GM23338 (cell line): ENCODE data around the gene RASGRP4. TPM values are rescaled to one million over a fixed set of nuclear protein-coding genes. Genes with fewer than 3 reads are reported as not detected.
"Not testable (repeated sequence)": the region's sequence is repeated elsewhere in the genome, so short reads cannot be mapped to it uniquely, and the experiment has no call there.

Experiments
- ATAC-seq: fragments of 200-7000 bp; cut with Tn5 transposase; 3 replicates; pipeline ENCODE4 v1.9.1; 2020
- DNase-seq: peaks from one replicate; pipeline ENCODE4 v3.0.0-alpha.2; 2015; ENCODE audit warnings: low spot score
- H2AFZ ChIP-seq: fragments of 200-600 bp; sonication (generic); 2 replicates; pipeline ENCODE4 v1.8.0; 2016; ENCODE audit warnings: antibody characterized with exemption, mild to moderate bottlenecking, moderate library complexity
- H3F3A ChIP-seq: fragments of 200-600 bp; sonication (generic); replicated peaks from 2 replicates; pipeline ENCODE4 v1.8.0; 2017; ENCODE audit warnings: antibody characterized with exemption, mixed run types, low read depth
- H3K27ac ChIP-seq: fragments of 200-600 bp; sonication (generic); 2 replicates; pipeline ENCODE4 v1.6.1; 2016; ENCODE audit warnings: low read depth
- H3K27me3 ChIP-seq: fragments of 200-600 bp; sonication (generic); 2 replicates; pipeline ENCODE4 v1.8.0; 2016; ENCODE audit warnings: mild to moderate bottlenecking, mixed run types, moderate library complexity; ENCODE audit not compliant: insufficient read depth
- H3K36me3 ChIP-seq: fragments of 200-600 bp; sonication (generic); 2 replicates; pipeline ENCODE4 v1.8.0; 2016; ENCODE audit warnings: mild to moderate bottlenecking; ENCODE audit not compliant: insufficient read depth
- H3K4me1 ChIP-seq: fragments of 200-600 bp; sonication (generic); 2 replicates; pipeline ENCODE4 v1.8.0; 2016; ENCODE audit warnings: mild to moderate bottlenecking, moderate library complexity; ENCODE audit not compliant: insufficient read depth
- H3K4me2 ChIP-seq: fragments of 200-600 bp; sonication (generic); 2 replicates; pipeline ENCODE4 v1.7.1; 2017; ENCODE audit warnings: mixed run types
- H3K4me3 ChIP-seq: fragments of 200-600 bp; sonication (generic); 2 replicates; pipeline ENCODE4 v1.6.1; 2016; ENCODE audit warnings: mixed run types
- H3K79me2 ChIP-seq: fragments of 200-600 bp; sonication (generic); replicated peaks from 2 replicates; pipeline ENCODE4 v1.8.0; 2017; ENCODE audit warnings: mild to moderate bottlenecking; ENCODE audit not compliant: insufficient read depth
- H3K9me2 ChIP-seq: fragments of 200-600 bp; sonication (generic); 2 replicates; pipeline ENCODE4 v1.8.0; 2017; ENCODE audit not compliant: insufficient read depth
- H4K20me1 ChIP-seq: fragments of 200-600 bp; sonication (generic); replicated peaks from 2 replicates; pipeline ENCODE4 v1.8.0; 2017; ENCODE audit warnings: mild to moderate bottlenecking; ENCODE audit not compliant: insufficient read depth
- H3K27ac Mint-ChIP-seq: 2 replicates; pipeline ENCODE4 v1.8.0; 2020; ENCODE audit warnings: inconsistent platforms, mild to moderate bottlenecking, moderate library complexity, mixed read lengths
- H3K27me3 Mint-ChIP-seq: 3 replicates; pipeline ENCODE4 v1.8.0; 2022; ENCODE audit warnings: low read depth, mild to moderate bottlenecking, moderate library complexity, mixed read lengths, inconsistent platforms; ENCODE audit not compliant: insufficient read depth, poor library complexity
- H3K36me3 Mint-ChIP-seq: 3 replicates; pipeline ENCODE4 v1.8.0; 2021; ENCODE audit warnings: low read depth, mild to moderate bottlenecking, inconsistent platforms, moderate library complexity, mixed read lengths
- H3K4me1 Mint-ChIP-seq: 3 replicates; pipeline ENCODE4 v1.8.0; 2020; ENCODE audit warnings: mild to moderate bottlenecking, inconsistent platforms, mixed read lengths
- H3K4me3 Mint-ChIP-seq: 3 replicates; pipeline ENCODE4 v1.8.0; 2021; ENCODE audit warnings: moderate library complexity, mild to moderate bottlenecking, inconsistent platforms, mixed read lengths
- H3K9me3 Mint-ChIP-seq: 3 replicates; pipeline ENCODE4 v1.8.0; 2020; ENCODE audit warnings: moderate library complexity, mild to moderate bottlenecking, inconsistent platforms, mixed read lengths
- CREB1 ChIP-seq: fragments of 250-450 bp; sonication (Bioruptor Pico); IDR thresholded peaks from 2 replicates; pipeline ENCODE4 v1.5.0; 2020; ENCODE audit warnings: low read depth, mild to moderate bottlenecking, moderate library complexity
- EZH2 ChIP-seq: fragments of 200-600 bp; sonication (generic); IDR thresholded peaks from one replicate; pipeline ENCODE4 v1.8.0; 2017; ENCODE audit warnings: antibody characterized with exemption, mild to moderate bottlenecking, low read depth; ENCODE audit not compliant: unreplicated experiment
- EZH2phosphoT487 ChIP-seq: fragments of 200-600 bp; sonication (generic); IDR thresholded peaks from one replicate; pipeline ENCODE4 v1.8.1; 2018; ENCODE audit warnings: antibody characterized with exemption; ENCODE audit not compliant: unreplicated experiment
- NANOG ChIP-seq: IDR thresholded peaks from 2 replicates; pipeline ENCODE4 v1.6.1; 2016; ENCODE audit warnings: antibody characterized with exemption, borderline replicate concordance
- POLR2AphosphoS5 ChIP-seq: IDR thresholded peaks from 2 replicates; pipeline ENCODE4 v1.6.1; 2016; ENCODE audit warnings: antibody characterized with exemption, low read depth
- ZNF114 ChIP-seq: fragments of 250-450 bp; sonication (Bioruptor Pico); IDR thresholded peaks from 2 replicates; pipeline ENCODE4 v1.5.0; 2020; ENCODE audit warnings: mild to moderate bottlenecking, moderate library complexity
- ZNF331 ChIP-seq: fragments of 250-450 bp; sonication (Bioruptor Pico); IDR thresholded peaks from 2 replicates; pipeline ENCODE4 v1.5.0; 2020; ENCODE audit warnings: low read depth, mild to moderate bottlenecking, moderate library complexity
- polyA plus RNA-seq: library from polyadenylated mRNA; unstranded; fragments of >200 nt; fragmentation: Nextera tagmentation; extraction: Ambion mirVana; gene quantifications from 2 replicates; pipeline ENCODE4 v1.2.1, GENCODE V29; 2016
- total RNA-seq: library from RNA; depleted of rRNA; stranded (reverse); fragments of >200 nt; shearing (Covaris generic); gene quantifications from 2 replicates; pipeline ENCODE4 v1.2.3, GENCODE V29; 2014
- TF ChIP-seq, protein P1 (sequence below), 2 experiments: fragments of 200-600 bp in 1 of 2; sonication (generic) in 1 of 2; conservative IDR thresholded peaks; 2 replicates each; pipeline versions ENCODE4 v1.5.1 to v1.6.1; 2016 to 2017; ENCODE audit warnings: antibody characterized with exemption in 2 of 2, low read depth in 2 of 2, mild to moderate bottlenecking in 2 of 2, moderate library complexity in 1 of 2

RASGRP4 gene
- total and polyA plus RNA-seq, 2 experiments from 2014 or later = 1.6 to 3.6 TPM

DNA sequence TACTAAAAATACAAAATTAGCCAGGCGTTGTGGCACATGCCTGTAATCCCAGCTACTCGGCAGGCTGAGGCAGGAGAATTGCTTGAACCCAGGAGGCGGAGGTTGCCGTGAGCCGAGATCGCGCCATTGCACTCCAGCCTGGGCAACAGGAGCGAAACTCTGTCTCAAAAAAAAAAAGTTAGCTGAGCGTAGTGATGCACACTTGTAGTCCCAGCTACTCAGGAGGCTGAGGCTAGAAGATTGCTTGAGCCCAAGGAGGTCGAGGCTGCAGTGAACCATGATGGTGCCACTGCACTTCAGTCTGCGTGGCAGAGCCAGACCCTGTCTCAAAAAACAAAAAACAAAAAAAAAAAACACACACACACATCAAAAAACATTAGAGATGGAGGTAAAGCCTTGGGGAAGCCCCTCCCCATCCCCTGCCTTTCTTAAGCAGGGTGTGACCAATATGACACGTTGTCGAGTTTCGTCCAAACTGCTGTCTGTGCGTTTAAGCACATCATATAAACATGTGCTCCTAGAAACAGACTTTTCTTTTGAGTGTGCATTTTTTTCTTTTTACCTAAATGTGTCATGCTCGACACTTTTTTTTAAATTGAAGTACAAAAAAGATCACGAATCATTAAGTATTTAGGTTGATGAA lies 1.1 kb upstream of the RASGRP4 start:
- not testable (repeated sequence) for H4K20me1 ChIP-seq, H3K9me3 Mint-ChIP-seq, H3K4me3 Mint-ChIP-seq, ATAC-seq, H3K36me3 ChIP-seq, H3K36me3 Mint-ChIP-seq, H3K9me2 ChIP-seq, H3K27ac Mint-ChIP-seq, H3K27me3 ChIP-seq, DNase-seq, H3K4me3 ChIP-seq, H3K79me2 ChIP-seq
- H3K4me1 ChIP-seq = peaks cover 27% of the 10 kb centered on the region
- 0 out of 2 replicates have a peak overlapping the region, but pooled peaks have one; percentile 30 for H3K27ac ChIP-seq
- H3K4me2 ChIP-seq = peak overlapping the region; percentile 56; the same call in 1 of the 2 replicates
- H3F3A ChIP-seq = peaks cover 20% of the 10 kb centered on the region
- H3K27me3 Mint-ChIP-seq = peaks cover 14% of the 10 kb centered on the region
- peak overlapping the region; percentile 95 for H2AFZ ChIP-seq
- peaks cover 16% of the 10 kb centered on the region for H3K4me1 Mint-ChIP-seq

DNA sequence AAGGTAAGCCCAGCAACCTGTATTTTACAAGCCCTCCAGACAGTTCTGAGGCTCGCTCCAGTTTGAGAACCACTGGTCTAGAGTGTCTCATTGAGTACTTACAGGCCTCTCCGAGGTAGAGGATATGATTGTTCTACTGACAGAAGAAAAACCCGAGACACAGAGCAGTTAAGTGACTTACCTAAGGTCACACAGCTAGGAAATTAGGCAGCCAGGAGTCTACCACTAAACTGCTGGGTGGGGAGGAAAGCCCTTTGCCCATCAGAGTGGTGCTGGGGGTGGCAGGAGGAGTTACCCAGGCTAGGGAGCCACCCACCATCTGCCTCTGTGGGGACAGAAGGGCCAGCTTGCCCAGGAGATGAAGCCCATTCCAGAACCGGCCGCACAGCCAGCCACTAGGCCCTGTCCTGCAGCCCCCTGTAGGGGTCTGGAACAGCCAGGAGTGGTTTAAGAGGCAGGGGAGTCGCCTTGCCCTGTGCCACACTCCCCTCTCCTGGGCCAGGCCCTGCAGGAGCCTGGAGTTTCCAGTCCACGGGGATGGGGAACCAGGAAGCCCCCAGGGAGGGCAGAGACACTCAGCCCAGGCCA lies 703 bp downstream of the RASGRP4 start:
- no peaks in the 10 kb centered on the region for H4K20me1 ChIP-seq
- H3K4me3 ChIP-seq = peak overlapping the region; percentile 46
- Mint-ChIP-seq H3K4me3 (peak overlapping the region; percentile 43; the same call in 1 of the 3 replicates), H3K9me3 (no peaks in the 10 kb centered on the region), H3K36me3 (no peaks in the 10 kb centered on the region), H3K4me1 (peaks cover 9% of the 10 kb centered on the region), H3K27me3 (peaks cover 14% of the 10 kb centered on the region), H3K27ac (no peak overlapping the region; the same call in 1 of the 2 replicates)
- TF ChIP-seq POLR2AphosphoS5 (no peak), EZH2phosphoT487 (no peak), EZH2 (no peak), CREB1 (CRISPR knock-in tag) (no peak), ZNF331 (CRISPR knock-in tag) (no peak), ZNF114 (CRISPR knock-in tag) (no peak), NANOG (no peak)
- TF ChIP-seq, protein P1, sequence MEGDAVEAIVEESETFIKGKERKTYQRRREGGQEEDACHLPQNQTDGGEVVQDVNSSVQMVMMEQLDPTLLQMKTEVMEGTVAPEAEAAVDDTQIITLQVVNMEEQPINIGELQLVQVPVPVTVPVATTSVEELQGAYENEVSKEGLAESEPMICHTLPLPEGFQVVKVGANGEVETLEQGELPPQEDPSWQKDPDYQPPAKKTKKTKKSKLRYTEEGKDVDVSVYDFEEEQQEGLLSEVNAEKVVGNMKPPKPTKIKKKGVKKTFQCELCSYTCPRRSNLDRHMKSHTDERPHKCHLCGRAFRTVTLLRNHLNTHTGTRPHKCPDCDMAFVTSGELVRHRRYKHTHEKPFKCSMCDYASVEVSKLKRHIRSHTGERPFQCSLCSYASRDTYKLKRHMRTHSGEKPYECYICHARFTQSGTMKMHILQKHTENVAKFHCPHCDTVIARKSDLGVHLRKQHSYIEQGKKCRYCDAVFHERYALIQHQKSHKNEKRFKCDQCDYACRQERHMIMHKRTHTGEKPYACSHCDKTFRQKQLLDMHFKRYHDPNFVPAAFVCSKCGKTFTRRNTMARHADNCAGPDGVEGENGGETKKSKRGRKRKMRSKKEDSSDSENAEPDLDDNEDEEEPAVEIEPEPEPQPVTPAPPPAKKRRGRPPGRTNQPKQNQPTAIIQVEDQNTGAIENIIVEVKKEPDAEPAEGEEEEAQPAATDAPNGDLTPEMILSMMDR (conservative IDR thresholded peaks at IDR 0.05; ENCODE audit: low read depth in 2 of 2) = no peak
- no peak overlapping the region for H3K27ac ChIP-seq
- DNase-seq (no peak), ATAC-seq (peak; percentile 55)
- peak overlapping the region; percentile 66 for H2AFZ ChIP-seq
- H3K4me2 ChIP-seq = peak overlapping the region; percentile 56; the same call in 1 of the 2 replicates
- H3K4me1 ChIP-seq = peaks cover 22% of the 10 kb centered on the region
- H3K27me3 ChIP-seq = no peaks in the 10 kb centered on the region
- H3K79me2 ChIP-seq = no peaks in the 10 kb centered on the region
- H3K36me3 ChIP-seq = no peaks in the 10 kb centered on the region
- peaks cover 20% of the 10 kb centered on the region; the same call in 1 of the 2 replicates for H3F3A ChIP-seq
- H3K9me2 ChIP-seq = no peaks in the 10 kb centered on the region
